HG03175 (cell line): ENCODE measurements around the gene EDARADD.
A peak's percentile ranks its signal among the peaks of the same experiment; 100 is the strongest.

Experiments
- ATAC-seq: cut with Tn5 transposase; IDR thresholded peaks from one replicate; pipeline ENCODE4 v1.9.1; 2021; ENCODE audit warnings: mild to moderate bottlenecking, moderate library complexity; ENCODE audit not compliant: unreplicated experiment

Gene EDARADD

GRCh38 chr1:236511735-236512418, 117.8 kb downstream of the EDARADD start:
- no peak for ATAC-seq

- no peak for ATAC-seq
Observed at GRCh38 chr1:236514703-236515442, 120.8 kb downstream of the EDARADD start.

- ATAC-seq, result no peak
Observed at GRCh38 chr1:236515443-236515958, 121.4 kb downstream of the EDARADD start.

- ATAC-seq, result no peak
Observed at GRCh38 chr1:236516929-236517704, 123.0 kb downstream of the EDARADD start.

- no peak for ATAC-seq
Observed at GRCh38 chr1:236518322-236518721, 124.2 kb downstream of the EDARADD start.

GRCh38 chr1:236520445-236521005, 126.4 kb downstream of the EDARADD start:
- ATAC-seq, result no peak

GRCh38 chr1:236522937-236523703, 129.0 kb downstream of the EDARADD start:
- ATAC-seq, result no peak

- peak; percentile 55 for ATAC-seq
Observed at GRCh38 chr1:236523704-236524141, 129.6 kb downstream of the EDARADD start, which contains the start of gene LGALS8. Gene LGALS8 (plus strand): TSS chr1:236523982. CDS start chr1:236526071, 2,089 bp downstream.

- peak; percentile 94 for ATAC-seq
Observed at GRCh38 chr1:236524142-236524894, 130.2 kb downstream of the EDARADD start.

GRCh38 chr1:236524895-236525184, 130.8 kb downstream of the EDARADD start:
- no peak for ATAC-seq

GRCh38 chr1:236526079-236526478, 132.0 kb downstream of the EDARADD start:
- no peak for ATAC-seq

GRCh38 chr1:236530286-236530685, 136.2 kb downstream of the EDARADD start:
- ATAC-seq, result no peak

- ATAC-seq, result no peak
Observed at GRCh38 chr1:236530959-236531358, 136.9 kb downstream of the EDARADD start.

- no peak for ATAC-seq
Observed at GRCh38 chr1:236532850-236533249, 138.8 kb downstream of the EDARADD start.

- ATAC-seq, result no peak
Observed at GRCh38 chr1:236534151-236534651, 140.1 kb downstream of the EDARADD start.
